T-helper 1 cell treated with Interleukin-12 subunit alpha and Interleukin-12 subunit beta and Interleukin-4 antibody, amounts not matched to agents 30 μg/mL and 1 μg/mL, for 36 hours (primary cell): ENCODE measurements around the gene IPP.

ENCODE experiments used
- H3K27ac Mint-ChIP-seq: one replicate; pipeline ENCODE4 v1.8.0; 2021; ENCODE audit warnings: mild to moderate bottlenecking, mixed read lengths
- H3K27me3 Mint-ChIP-seq: one replicate; pipeline ENCODE4 v1.8.0; 2021; ENCODE audit warnings: low read depth, mixed read lengths
- H3K36me3 Mint-ChIP-seq: one replicate; pipeline ENCODE4 v1.8.0; 2021; ENCODE audit warnings: low read depth, mixed read lengths
- H3K4me1 Mint-ChIP-seq: one replicate; pipeline ENCODE4 v1.8.0; 2021; ENCODE audit warnings: low read depth, mixed read lengths
- H3K4me3 Mint-ChIP-seq: one replicate; pipeline ENCODE4 v1.8.0; 2021; ENCODE audit warnings: mild to moderate bottlenecking, moderate library complexity, mixed read lengths
- H3K9me3 Mint-ChIP-seq: one replicate; pipeline ENCODE4 v1.8.0; 2021; ENCODE audit warnings: mixed read lengths

Gene IPP

DNA sequence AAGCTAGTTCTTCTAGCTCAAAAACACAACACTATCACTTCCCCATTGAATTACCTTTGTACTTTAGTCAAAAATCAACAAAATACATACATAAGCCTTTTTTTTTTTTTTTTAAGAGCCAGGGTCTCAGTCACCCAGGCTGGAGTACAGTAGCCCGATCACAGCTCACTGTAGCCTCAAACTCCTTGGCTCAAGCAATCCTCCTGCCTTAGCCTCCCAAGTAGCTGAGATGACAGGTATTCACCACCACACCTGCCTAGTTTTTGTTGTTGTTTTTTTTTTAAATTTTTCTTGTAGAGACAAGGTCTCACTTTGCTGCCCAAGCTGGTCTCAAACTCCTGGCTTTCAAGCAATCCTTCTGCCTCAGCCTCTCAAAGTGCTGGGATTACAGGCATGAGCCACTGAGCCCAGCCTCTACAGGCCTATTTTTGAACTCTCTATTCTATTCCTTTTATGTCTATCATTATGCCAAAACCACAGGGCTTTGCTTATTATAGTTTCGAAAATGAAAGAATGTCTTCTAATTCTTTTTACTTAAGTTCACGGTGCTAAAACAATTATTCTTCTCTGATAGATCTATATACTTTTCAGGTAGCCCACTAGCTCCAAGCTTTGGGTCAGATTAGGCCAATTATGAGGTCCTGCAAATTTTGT lies 93.8 kb downstream of the IPP start:
- Mint-ChIP-seq H3K27ac (no peak overlapping the region), H3K4me3 (no peak overlapping the region), H3K9me3 (no peaks in the 10 kb centered on the region), H3K36me3 (peaks cover 35% of the 10 kb centered on the region), H3K4me1 (no peaks in the 10 kb centered on the region), H3K27me3 (no peaks in the 10 kb centered on the region)

DNA sequence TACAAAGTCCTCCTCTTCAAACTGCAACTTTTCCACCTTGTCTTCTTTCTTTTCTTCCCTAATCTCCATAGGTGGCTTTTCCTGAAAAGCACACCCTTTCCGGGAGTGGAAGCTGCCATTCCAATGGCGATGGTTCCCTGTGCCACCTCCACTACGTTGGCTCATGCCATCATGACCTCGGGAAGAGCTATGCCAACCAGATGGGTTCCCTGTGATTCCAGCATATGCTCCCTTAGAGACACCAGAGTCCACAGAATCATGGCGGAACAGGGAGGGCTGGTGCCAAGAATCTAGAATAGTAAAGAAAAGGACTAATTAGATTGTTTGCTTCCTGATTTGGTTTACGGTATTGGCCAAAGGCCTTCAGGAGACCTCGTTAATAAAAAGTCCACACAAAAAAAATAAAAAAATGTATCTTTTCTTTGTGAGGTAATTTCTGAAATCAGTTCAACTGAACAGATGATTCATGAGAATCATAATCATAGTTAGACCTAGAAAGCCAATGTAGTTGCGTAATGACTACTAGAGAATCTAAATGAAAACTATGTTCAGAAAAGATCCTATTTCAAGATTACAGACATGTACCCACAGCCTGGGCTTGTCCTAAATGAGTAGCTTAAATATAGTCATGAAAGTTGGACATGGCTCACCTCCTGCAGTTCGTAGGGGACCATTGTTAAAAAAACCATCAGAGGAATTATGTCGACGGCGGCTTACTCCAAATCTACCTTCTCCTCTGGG lies 95.7 kb downstream of the IPP start:
- no peaks in the 10 kb centered on the region for H3K27me3 Mint-ChIP-seq
- H3K4me3 Mint-ChIP-seq = no peak overlapping the region
- H3K4me1 Mint-ChIP-seq = peaks cover 2% of the 10 kb centered on the region
- H3K36me3 Mint-ChIP-seq = peaks cover 34% of the 10 kb centered on the region
- no peaks in the 10 kb centered on the region for H3K9me3 Mint-ChIP-seq
- no peak overlapping the region for H3K27ac Mint-ChIP-seq
